ENCODE data around the gene GP1BB. TPM values are rescaled to one million over a fixed set of nuclear protein-coding genes. Genes with fewer than 3 reads are reported as not detected.

GP1BB gene
- total RNA-seq, 1 donor from 2014 or later: not detected

DNA sequence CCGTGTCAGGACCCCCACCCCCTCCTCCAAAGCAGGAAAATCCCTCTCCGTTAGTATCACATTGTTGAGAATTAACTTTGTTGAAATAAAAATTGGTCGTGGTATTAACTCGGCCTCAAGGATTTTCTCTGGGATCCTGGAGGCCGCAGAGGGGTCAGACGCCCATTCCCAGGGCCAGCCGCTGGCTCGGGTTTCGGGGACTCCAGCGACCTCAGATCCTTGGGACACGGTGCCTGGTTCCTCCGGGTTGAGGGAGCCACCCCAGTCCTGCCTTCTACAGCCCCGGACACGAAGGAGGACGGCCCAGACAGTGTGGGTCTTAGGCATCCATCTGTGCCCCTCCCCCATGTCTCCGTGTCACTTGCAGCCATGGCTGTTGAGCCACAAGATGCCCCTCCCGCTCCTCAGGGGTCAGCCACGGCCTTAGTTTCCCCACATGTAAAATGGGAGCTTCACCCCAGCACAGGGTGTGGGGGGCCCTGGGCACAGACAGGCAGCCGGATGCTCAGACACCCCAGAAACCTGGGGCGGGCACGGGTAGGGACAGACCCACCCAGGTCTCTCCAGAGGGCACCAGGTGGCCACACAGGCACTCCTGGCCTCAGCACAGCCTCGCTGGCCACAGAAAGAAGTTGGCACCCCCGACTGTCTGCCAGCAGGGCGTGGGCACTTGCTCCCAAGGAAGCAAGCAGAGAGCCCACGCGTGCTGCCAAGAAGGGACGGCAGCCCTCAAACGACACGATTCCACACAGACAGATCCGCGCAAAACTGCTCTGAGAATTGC, 15.5 kb downstream of the GP1BB start:
- DNase-seq (ENCODE audit: low spot score): no peak
- H3K27me3 Mint-ChIP-seq (ENCODE audit: low read depth): no peaks in the 10 kb centered on the region

DNA sequence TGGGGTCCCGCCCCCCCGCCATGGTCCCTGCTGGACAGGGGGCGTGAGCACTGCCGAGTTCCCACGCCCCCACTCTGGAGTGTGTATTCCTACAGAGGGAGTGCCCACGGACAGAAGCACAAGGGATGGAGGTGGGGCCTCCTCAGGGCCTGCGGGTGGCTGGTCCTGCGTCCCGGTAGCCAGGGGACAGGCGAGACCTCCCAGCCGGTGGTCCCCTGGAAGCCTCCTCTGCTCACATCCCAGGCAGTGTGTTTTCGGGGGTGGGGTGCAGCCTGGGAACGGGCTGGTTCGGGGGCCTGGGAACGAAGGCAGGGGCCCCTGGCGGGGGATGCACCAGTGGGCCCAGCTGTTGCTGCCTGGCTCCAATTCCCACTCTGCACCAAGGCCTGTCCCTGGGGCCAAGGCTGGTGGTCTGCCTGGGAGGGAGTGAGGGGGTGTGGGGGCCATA, 16.1 kb downstream of the GP1BB start:
- Mint-ChIP-seq H3K27me3 (ENCODE audit: low read depth) (no peaks in the 10 kb centered on the region), H3K4me3 (ENCODE audit: low read depth) (no peak overlapping the region), H3K27ac (no peak overlapping the region), H3K9me3 (no peaks in the 10 kb centered on the region), H3K4me1 (ENCODE audit: low read depth) (no peaks in the 10 kb centered on the region), H3K36me3 (ENCODE audit: low read depth) (no peaks in the 10 kb centered on the region)
- intact Hi-C loops (cut with micrococcal nuclease): no loop called here
- no peak for DNase-seq (ENCODE audit: low spot score)

More for the DNA sequence above, 15.5 kb downstream of the GP1BB start:
- H3K9me3 Mint-ChIP-seq: no peaks in the 10 kb centered on the region
- no peaks in the 10 kb centered on the region for H3K4me1 Mint-ChIP-seq (ENCODE audit: low read depth)
- no peaks in the 10 kb centered on the region for H3K36me3 Mint-ChIP-seq (ENCODE audit: low read depth)
- intact Hi-C loops (cut with micrococcal nuclease): no loop called here
- H3K27ac Mint-ChIP-seq: no peak overlapping the region
- no peak overlapping the region for H3K4me3 Mint-ChIP-seq (ENCODE audit: low read depth)

DNA sequence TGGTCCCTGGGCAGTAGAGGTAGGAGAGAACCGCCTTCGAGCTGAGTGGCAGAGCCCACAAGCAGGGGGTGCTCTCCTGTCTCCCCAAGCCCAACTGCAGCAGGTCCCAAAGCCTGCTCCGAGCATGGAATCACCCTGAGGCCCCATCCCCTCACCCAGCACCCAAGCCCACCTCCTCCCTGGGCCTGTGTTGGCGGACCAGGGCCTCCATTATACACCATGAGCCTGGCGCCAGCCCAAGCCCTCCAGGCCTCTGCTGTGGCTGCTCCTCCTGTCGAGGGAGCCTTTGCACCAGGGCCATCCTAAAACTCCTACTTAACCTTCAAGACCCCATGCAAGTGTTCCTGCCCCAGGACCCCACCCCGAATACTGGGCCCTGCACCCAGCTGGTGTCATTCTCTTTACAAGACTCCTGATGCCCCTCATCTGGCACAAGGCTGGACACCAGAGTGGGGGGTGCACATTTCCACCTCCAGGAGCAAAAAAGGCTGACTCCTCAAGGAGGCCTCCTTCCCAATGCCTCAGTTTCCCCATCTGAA, 16.6 kb downstream of the GP1BB start:
- Mint-ChIP-seq H3K27ac (no peak overlapping the region), H3K4me1 (ENCODE audit: low read depth) (no peaks in the 10 kb centered on the region), H3K36me3 (ENCODE audit: low read depth) (no peaks in the 10 kb centered on the region), H3K4me3 (ENCODE audit: low read depth) (no peak overlapping the region), H3K9me3 (no peaks in the 10 kb centered on the region), H3K27me3 (ENCODE audit: low read depth) (no peaks in the 10 kb centered on the region)
- intact Hi-C loops (cut with micrococcal nuclease): no loop called here
- no peak for DNase-seq (ENCODE audit: low spot score)

DNA sequence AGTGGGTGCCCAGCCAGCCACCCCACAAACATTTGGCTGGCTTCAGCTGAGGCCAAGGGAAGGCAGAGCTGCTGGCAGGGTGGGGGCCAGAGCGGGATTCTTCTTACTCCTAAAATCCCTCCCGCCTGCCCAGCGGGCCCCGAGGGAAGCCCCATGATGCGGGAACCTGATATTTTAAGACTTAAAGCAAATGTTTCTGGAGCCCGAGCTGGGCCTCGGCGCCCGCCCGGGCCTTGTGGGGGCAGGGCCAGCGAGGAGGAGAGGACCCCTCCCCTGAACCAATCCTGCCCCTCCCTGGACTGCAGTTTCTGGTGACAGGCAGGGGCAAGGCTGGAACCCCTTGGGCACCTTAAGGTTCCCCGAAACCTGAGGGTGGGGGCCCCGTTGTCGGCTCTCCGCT, 17.2 kb downstream of the GP1BB start:
- intact Hi-C loops (cut with micrococcal nuclease): no loop called here
- no peaks in the 10 kb centered on the region for H3K27me3 Mint-ChIP-seq (ENCODE audit: low read depth)
- no peak overlapping the region for H3K27ac Mint-ChIP-seq
- H3K4me3 Mint-ChIP-seq (ENCODE audit: low read depth): no peak overlapping the region
- H3K36me3 Mint-ChIP-seq (ENCODE audit: low read depth): no peaks in the 10 kb centered on the region
- H3K4me1 Mint-ChIP-seq (ENCODE audit: low read depth): no peaks in the 10 kb centered on the region
- DNase-seq (ENCODE audit: low spot score): no peak
- H3K9me3 Mint-ChIP-seq: no peaks in the 10 kb centered on the region

DNA sequence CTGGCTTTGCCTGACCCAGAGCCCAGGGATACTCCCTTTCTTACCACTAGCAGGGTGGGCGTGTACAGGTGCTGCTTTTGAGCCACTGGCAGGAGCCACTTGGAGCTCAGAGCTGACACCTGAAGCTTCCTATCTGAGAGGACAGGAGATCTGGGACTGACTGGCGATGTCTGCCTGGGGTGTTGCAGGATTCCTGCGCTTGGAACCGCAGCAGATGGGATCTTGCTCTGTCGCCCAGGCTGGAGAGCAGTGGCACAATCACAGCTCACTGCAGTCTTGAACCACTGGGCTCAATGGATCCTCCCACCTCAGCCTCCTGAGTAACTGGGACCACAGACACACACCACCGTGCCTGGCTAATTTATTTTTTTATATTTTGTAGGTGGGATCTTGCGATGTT, 17.7 kb downstream of the GP1BB start:
- Mint-ChIP-seq H3K36me3 (ENCODE audit: low read depth) (no peaks in the 10 kb centered on the region), H3K27ac (no peak overlapping the region), H3K4me3 (ENCODE audit: low read depth) (no peak overlapping the region), H3K9me3 (no peaks in the 10 kb centered on the region), H3K4me1 (ENCODE audit: low read depth) (no peaks in the 10 kb centered on the region), H3K27me3 (ENCODE audit: low read depth) (no peaks in the 10 kb centered on the region)
- DNase-seq (ENCODE audit: low spot score): no peak
- intact Hi-C loops (cut with micrococcal nuclease): no loop called here

DNA sequence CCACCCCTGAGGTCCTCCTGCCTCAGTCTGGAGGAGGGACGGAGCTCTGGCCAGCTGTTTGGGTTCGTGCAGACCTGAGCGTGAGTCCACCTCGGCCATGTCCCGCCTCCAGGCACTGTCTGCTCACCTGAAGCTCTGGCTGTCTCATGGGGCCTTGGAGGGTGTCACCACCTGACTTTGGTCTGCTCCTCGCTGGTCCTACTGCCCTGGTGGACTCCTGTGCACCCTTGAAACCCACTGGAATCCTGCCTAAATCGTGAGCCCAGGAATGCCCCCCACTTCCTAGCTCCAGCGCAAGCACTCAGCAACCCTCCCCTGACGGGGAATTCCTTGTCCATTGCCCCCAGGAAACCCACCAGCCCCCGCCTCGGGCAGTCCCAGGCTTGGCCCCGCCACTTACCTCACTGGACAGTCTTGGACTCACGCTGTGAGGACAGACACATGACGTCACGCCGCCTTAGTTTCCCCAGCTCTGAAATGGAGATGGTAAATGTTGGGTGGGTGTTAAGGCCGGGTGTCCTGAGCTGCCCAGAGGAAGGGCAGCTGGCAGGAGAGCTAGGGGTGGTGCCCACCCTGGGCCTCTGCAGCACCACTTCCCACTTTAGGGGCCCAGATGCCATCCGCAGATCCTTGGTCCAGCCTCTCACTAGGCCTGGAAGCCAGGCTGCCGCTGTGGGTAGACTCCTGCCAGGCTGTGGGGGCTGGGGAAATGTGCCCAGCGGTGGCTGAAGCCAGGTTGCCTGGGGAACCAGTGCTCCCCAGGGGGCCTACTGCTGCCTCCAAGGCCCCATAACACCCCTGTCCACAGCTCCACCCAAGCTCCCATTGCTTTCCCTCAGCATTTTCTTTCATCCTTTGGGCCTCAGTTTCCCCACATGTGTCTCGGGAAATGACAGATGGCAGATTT, 19.1 kb downstream of the GP1BB start:
- Mint-ChIP-seq H3K9me3 (no peaks in the 10 kb centered on the region), H3K4me1 (ENCODE audit: low read depth) (no peaks in the 10 kb centered on the region), H3K27ac (no peak overlapping the region), H3K36me3 (ENCODE audit: low read depth) (no peaks in the 10 kb centered on the region), H3K27me3 (ENCODE audit: low read depth) (no peaks in the 10 kb centered on the region), H3K4me3 (ENCODE audit: low read depth) (no peak overlapping the region)
- DNase-seq (ENCODE audit: low spot score): no peak
- intact Hi-C loops (cut with micrococcal nuclease): no loop called here

DNA sequence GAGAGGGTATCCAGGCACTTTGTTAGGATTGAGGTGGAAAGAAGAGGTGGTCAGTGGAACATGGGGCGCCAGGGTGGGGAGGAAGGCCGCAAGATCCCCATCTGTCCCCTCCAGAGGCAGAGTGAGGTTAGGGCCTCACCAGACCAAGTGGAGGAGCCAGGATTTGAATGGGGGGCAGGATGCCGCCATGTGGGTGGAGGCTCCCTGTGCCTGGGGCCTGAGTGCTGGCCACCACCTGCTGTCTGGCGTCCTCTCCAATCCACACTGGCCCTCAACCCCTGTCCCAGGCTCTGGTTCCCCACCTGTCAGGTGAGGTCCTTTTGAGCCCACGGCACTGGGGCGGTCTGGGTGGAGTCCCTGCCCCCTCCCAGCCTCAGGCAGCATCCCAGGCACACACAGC, 19.7 kb downstream of the GP1BB start:
- Mint-ChIP-seq H3K36me3 (ENCODE audit: low read depth) (no peaks in the 10 kb centered on the region), H3K4me1 (ENCODE audit: low read depth) (no peaks in the 10 kb centered on the region), H3K4me3 (ENCODE audit: low read depth) (no peak overlapping the region), H3K9me3 (no peaks in the 10 kb centered on the region), H3K27ac (no peak overlapping the region), H3K27me3 (ENCODE audit: low read depth) (no peaks in the 10 kb centered on the region)
- intact Hi-C loops (cut with micrococcal nuclease): no loop called here
- no peak for DNase-seq (ENCODE audit: low spot score)

DNA sequence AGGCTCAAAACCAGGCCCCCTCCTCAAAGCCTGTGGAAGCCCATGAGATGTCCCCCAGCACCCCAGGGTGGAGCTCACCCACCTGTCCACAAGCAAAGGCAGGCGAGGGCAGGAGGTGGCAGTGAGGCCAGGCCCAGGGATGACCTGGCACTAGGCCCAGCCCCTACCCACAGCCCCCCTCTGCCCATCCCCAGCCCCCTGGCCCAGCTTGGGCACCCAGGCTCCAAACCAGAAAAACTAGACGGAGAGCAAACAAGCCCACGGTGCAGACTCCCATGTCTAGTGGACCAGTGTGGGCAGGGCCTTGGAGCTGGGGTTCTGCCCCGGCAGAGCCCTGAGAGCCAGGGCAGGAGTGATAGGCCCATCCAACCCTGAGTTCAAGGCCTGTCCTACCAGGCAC, 20.3 kb downstream of the GP1BB start:
- no peak for DNase-seq (ENCODE audit: low spot score)
- no peaks in the 10 kb centered on the region for H3K9me3 Mint-ChIP-seq
- no peaks in the 10 kb centered on the region for H3K4me1 Mint-ChIP-seq (ENCODE audit: low read depth)
- no peak overlapping the region for H3K27ac Mint-ChIP-seq
- no peaks in the 10 kb centered on the region for H3K27me3 Mint-ChIP-seq (ENCODE audit: low read depth)
- H3K4me3 Mint-ChIP-seq (ENCODE audit: low read depth): no peak overlapping the region
- intact Hi-C loops (cut with micrococcal nuclease): no loop called here
- H3K36me3 Mint-ChIP-seq (ENCODE audit: low read depth): no peaks in the 10 kb centered on the region

DNA sequence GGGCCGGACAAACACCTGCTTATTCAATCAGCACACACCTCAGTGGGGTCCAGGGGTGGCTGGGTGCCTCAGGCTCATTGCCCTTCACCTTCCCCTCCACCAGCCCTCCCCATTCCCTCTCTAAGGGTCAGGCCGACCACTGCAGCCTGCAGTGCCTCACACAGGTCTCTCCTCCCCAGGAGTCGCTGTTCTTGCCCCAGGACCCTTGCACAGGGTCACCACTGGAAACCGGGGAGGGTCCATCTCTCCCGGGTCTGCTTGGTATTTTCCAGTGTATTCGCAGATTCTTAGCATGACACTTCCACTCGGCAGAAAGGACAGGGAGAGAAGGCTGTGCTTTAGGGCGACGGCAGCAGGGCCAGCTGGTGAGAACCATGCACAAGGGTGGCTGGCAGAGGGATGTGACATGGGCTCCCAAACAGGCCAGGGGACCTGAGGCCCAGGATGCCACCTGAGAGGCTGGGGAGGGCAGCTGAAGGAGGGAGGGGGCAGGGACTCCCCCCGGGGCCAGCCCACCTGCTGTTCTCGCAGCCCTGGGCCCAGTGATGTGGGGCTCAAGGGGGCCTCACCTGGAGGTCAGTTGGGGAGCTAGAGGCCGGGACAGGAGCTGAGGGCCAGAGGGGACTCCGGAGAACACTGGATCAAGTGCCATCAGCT, 21.1 kb downstream of the GP1BB start:
- no peaks in the 10 kb centered on the region for H3K4me1 Mint-ChIP-seq (ENCODE audit: low read depth)
- H3K27me3 Mint-ChIP-seq (ENCODE audit: low read depth): no peaks in the 10 kb centered on the region
- H3K4me3 Mint-ChIP-seq (ENCODE audit: low read depth): no peak overlapping the region
- H3K36me3 Mint-ChIP-seq (ENCODE audit: low read depth): no peaks in the 10 kb centered on the region
- no peaks in the 10 kb centered on the region for H3K9me3 Mint-ChIP-seq
- no peak overlapping the region for H3K27ac Mint-ChIP-seq
- intact Hi-C loops (cut with micrococcal nuclease): no loop called here
- no peak for DNase-seq (ENCODE audit: low spot score)

DNA sequence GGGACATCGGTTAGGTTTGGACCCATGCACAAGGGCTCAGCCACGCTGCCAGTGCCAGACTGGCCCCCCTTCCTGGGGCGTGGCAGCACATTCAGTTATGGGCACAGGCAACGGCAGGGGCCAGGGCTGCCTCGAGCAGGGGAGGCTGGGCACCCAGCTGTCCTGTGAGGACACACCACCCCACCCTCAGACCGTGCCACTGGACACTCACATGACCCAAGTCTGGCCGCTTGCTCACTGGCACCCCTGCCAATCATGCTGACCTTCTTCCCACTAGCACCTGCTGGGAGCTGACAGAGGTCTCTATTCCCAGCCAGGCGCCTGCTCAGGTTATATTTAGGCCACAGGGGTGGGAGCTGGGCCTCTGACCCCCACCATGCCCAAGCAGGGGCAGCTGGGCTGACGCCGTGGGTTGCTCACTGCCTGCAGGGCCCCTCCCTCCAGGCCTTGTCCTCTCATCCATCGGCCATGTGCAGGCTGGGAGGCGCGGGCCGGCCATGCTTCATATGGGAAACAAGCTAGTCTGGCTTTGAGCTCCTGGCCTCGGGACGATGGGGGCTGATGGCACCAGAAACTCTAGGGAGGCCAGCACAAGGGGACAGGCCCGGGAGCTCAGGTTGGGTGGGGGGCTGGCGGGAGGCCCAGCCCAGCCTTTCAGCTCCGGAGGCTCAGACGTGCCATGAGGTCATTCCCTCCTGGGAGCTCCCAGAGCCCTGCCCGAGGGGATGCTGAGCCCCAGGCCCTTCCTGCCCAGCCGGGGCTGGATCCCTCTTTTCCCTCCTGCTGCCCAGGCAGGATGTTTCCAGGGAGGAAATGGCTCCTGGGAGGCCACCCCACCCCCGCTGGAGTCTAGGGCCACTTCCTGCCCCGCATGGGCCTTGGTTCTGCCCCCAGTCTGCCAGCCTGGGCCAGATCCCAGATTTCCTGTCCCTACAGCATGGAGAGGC, 22.1 kb downstream of the GP1BB start:
- Mint-ChIP-seq H3K27ac (no peak overlapping the region), H3K4me3 (ENCODE audit: low read depth) (no peak overlapping the region), H3K9me3 (no peaks in the 10 kb centered on the region), H3K4me1 (ENCODE audit: low read depth) (no peaks in the 10 kb centered on the region), H3K36me3 (ENCODE audit: low read depth) (no peaks in the 10 kb centered on the region), H3K27me3 (ENCODE audit: low read depth) (no peaks in the 10 kb centered on the region)
- DNase-seq (ENCODE audit: low spot score): no peak
- intact Hi-C loops (cut with micrococcal nuclease): no loop called here

DNA sequence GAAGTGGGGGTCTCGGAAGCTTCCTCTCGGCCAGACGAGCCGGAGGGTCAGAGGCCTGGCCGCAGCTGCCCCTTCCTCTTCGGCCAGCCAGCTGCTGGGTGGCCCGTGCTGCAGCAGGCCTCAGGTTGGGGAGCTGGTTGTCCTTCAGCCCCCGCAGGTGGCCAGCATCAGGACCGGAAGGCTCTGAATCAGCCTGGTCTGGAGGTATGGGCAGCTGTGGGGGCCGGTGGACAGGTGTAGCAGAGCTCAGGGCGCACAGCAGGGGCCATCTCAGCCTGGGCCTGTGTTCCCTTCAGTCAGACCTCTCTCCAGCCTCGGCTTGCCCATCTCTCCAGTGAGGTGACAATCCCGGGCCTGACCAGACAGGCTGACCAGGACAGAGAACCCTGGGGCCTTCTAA, 23.4 kb downstream of the GP1BB start:
- DNase-seq (ENCODE audit: low spot score): no peak
- Mint-ChIP-seq H3K4me1 (ENCODE audit: low read depth) (no peaks in the 10 kb centered on the region), H3K36me3 (ENCODE audit: low read depth) (no peaks in the 10 kb centered on the region), H3K9me3 (no peaks in the 10 kb centered on the region), H3K27ac (no peak overlapping the region), H3K27me3 (ENCODE audit: low read depth) (no peaks in the 10 kb centered on the region), H3K4me3 (ENCODE audit: low read depth) (no peak overlapping the region)
- intact Hi-C loops (cut with micrococcal nuclease): no loop called here

DNA sequence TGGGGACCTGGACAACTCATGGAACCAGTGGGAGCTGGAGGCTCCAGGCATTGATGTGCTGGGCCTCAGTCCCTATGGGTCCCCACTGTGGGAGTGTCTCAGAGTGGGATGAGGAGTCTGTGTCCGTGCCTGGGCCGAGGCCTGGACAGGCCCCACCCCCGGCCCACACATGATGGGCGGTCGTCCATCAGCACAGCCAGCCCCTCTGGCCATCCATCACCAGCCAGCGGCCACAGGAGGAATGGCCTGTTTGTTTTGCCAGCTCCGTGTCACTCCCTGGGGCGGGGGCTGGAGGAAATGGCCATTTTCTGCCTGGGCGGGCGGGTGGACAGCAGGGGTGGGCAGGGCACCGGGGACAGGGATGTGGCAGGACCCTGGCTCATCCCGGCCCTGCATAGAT, 24.2 kb downstream of the GP1BB start:
- Mint-ChIP-seq H3K9me3 (no peaks in the 10 kb centered on the region), H3K27ac (no peak overlapping the region), H3K27me3 (ENCODE audit: low read depth) (peaks cover under 1% of the 10 kb centered on the region), H3K4me3 (ENCODE audit: low read depth) (no peak overlapping the region), H3K36me3 (ENCODE audit: low read depth) (no peaks in the 10 kb centered on the region), H3K4me1 (ENCODE audit: low read depth) (no peaks in the 10 kb centered on the region)
- no peak for DNase-seq (ENCODE audit: low spot score)
- intact Hi-C loops (cut with micrococcal nuclease): no loop called here
